Measurements from ENCODE around the gene CCL1.

Gene CCL1

DNA sequence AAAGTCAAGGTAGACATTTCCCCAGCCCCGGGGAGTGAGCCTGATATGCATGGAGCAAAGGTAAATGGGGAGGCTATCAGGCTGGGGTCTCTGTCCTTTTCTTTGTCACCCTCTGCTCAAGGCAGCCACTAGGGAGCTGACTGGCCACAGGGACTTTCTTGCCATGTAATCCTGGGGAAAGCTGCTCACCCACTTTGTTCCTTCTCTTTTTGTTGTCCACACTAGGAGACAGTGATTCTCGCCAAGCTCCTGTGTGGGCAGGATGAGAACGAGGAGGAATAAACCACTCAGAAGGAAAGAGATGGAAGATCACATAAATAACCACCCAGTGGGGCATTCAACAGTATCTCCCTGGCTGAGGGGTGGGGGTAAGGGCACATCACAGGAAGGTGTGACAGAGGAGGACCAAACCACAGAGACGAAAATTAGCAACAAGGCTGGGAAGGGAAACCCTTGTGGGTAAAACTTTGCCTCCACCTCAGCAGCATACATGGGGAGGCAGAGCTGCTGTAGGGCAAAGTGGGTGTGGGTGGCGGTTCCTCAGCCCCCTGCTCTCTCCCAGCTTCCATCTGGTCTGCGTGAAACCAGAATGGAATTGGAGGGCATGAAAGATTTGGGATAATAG is 26.2 kb upstream of the CCL1 start:
- no peak for DNase-seq
- Mint-ChIP-seq H3K4me1 (ENCODE audit: low read depth) (peaks cover 19% of the 10 kb centered on the region), H3K27me3 (peaks cover 35% of the 10 kb centered on the region), H3K4me3 (no peak overlapping the region), H3K27ac (no peak overlapping the region), H3K9me3 (no peaks in the 10 kb centered on the region), H3K36me3 (ENCODE audit: low read depth) (no peaks in the 10 kb centered on the region)

DNA sequence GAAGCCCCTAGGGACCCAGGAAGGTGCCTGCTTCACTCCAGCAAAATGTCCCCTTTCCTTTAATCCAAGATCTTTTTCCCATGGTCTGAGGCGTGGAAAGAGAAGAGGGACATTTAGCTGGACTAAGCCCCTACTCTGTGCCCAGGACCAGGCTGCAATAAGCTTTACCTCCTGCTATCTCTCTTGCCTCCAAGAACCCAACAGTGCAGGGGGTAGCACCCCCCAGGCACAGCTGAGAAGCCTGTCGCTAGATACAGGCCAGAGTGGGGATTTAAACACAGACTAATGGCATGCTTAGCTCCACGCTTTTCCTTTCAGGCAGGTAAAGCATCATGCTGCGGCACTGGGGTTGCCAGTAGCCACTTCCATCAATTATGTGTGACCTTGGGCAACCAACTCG is 24.5 kb upstream of the CCL1 start:
- DNase-seq = no peak
- H3K27me3 Mint-ChIP-seq = peaks cover 42% of the 10 kb centered on the region
- H3K9me3 Mint-ChIP-seq = no peaks in the 10 kb centered on the region
- H3K27ac Mint-ChIP-seq = no peak overlapping the region
- H3K4me3 Mint-ChIP-seq = no peak overlapping the region
- peaks cover 29% of the 10 kb centered on the region for H3K4me1 Mint-ChIP-seq (ENCODE audit: low read depth)
- no peaks in the 10 kb centered on the region for H3K36me3 Mint-ChIP-seq (ENCODE audit: low read depth)

DNA sequence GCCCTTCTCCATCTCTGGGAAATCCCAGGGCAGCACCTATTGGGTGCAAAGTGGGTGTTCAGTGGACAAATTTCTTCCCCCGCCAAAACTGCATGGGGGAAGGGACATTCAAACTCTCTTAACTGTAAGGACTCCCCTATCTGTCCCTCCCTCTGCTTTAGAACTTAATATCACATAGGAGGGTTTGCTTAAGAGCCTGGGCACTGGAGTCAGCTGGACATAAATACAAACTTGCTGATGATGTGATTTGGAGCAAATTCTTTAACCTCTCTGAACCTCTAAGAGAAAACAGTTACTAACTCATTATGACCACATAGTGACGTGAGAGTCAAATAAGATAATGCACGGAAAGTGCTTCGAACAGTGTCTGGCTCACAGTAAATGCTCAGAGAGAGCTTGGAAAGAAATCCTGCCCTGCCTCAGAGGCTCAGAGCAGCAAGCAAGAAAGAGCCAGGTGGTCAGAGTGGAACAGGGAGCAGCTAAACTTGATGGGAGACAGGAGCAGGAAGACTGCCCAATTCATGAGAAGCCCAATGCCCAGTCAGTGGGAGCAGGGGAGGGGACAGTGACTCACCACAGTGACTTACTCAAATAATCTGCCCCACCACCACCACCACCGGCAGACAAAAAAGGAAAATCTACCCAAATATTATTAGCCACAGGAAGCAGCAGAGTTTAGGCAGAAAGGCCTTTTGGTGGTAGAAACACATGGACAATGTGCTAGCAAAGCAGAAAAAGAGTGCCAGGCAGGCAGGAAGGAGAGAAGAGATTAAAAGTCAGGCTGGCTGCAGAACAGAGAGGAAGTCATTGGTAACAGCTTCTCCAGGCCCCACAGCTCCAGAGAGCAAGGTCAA is 23.9 kb upstream of the CCL1 start:
- no peak overlapping the region for H3K27ac Mint-ChIP-seq
- no peak overlapping the region for H3K4me3 Mint-ChIP-seq
- H3K4me1 Mint-ChIP-seq (ENCODE audit: low read depth) = peaks cover 34% of the 10 kb centered on the region
- DNase-seq = no peak
- no peaks in the 10 kb centered on the region for H3K36me3 Mint-ChIP-seq (ENCODE audit: low read depth)
- H3K27me3 Mint-ChIP-seq = peaks cover 42% of the 10 kb centered on the region
- no peaks in the 10 kb centered on the region for H3K9me3 Mint-ChIP-seq

DNA sequence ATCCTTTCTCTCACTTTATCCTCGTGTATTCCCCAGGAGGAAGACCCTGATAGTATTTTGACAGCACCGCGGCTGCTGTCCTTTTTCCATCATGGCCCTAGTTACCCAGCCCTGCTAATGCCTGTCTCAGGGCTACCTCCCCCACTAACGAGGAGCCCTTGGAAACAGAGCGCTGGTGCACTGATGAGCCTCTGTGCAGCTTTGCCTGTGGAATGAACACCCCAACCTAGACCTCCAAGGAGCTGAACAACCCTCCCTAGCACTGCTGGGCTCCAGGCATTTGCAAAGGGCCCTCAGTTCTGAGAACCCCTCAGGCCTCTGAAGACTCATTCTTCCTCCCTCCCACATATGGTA is 23.3 kb upstream of the CCL1 start:
- Mint-ChIP-seq H3K27me3 (peaks cover 42% of the 10 kb centered on the region), H3K4me3 (no peak overlapping the region)

DNA sequence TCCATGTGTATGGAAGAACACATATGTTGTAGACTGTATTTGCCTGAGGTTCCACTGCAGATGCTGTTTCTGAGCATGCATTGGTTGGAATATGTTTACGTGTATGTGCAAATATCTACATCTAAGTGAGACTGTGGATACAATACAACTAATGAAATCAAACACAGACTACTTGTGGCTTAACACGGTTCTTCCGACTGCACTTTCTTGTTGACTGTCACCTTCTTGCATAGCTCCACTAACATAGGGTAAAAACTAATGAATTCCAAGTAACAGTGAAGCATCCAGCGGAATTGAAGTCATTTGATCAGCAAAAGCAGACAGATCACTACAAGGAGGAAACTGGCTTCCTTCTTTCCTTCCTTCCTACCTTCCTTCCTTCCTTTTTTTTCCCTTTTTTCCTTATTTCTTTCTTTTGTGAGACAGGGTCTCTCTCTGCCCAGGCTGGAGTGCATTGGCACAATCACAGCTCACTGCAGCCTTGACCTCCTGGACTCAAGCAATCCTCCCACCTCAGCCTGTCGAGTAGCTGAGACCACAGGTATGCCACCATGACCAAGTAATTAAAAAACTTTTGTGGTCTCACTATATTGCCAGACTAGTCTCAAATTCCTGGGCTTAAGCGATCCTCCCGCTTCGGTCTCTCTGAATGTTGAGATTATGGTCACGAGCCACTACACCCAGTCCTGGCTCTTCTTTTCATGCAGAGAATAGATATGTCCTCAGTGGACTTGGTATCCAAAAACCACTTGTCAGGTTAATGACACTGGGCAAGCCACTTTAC is 22.0 kb upstream of the CCL1 start:
- no peaks in the 10 kb centered on the region for H3K9me3 Mint-ChIP-seq
- peaks cover 47% of the 10 kb centered on the region for H3K4me1 Mint-ChIP-seq (ENCODE audit: low read depth)
- H3K27me3 Mint-ChIP-seq = peaks cover 49% of the 10 kb centered on the region
- DNase-seq = no peak
- no peak overlapping the region for H3K4me3 Mint-ChIP-seq
- H3K27ac Mint-ChIP-seq = no peak overlapping the region
- no peaks in the 10 kb centered on the region for H3K36me3 Mint-ChIP-seq (ENCODE audit: low read depth)

More for the DNA sequence above, 23.3 kb upstream of the CCL1 start:
- DNase-seq = no peak
- Mint-ChIP-seq H3K36me3 (ENCODE audit: low read depth) (no peaks in the 10 kb centered on the region), H3K9me3 (no peaks in the 10 kb centered on the region), H3K27ac (no peak overlapping the region), H3K4me1 (ENCODE audit: low read depth) (peaks cover 36% of the 10 kb centered on the region)

DNA sequence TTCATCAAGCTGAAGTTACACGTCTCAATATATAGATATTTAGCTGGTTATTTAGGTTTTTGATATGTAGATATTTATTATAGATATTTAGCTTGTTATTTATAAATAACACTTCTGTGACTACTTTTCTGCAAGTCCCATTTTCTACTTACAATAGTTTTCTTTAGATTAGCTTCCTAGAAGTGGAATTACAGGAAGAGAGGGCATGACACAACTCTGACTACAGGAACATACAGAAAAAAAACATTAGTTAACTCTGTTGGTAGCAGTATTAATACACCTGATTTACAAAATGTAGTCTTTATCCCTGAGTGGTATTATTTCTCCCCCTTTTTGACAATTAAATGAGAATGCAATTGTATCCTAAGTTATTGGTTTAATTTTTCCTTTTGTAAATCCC is 21.2 kb upstream of the CCL1 start:
- Mint-ChIP-seq H3K9me3 (no peaks in the 10 kb centered on the region), H3K4me1 (ENCODE audit: low read depth) (peaks cover 50% of the 10 kb centered on the region), H3K36me3 (ENCODE audit: low read depth) (no peaks in the 10 kb centered on the region), H3K4me3 (no peak overlapping the region), H3K27me3 (peaks cover 50% of the 10 kb centered on the region), H3K27ac (no peak overlapping the region)
- no peak for DNase-seq

DNA sequence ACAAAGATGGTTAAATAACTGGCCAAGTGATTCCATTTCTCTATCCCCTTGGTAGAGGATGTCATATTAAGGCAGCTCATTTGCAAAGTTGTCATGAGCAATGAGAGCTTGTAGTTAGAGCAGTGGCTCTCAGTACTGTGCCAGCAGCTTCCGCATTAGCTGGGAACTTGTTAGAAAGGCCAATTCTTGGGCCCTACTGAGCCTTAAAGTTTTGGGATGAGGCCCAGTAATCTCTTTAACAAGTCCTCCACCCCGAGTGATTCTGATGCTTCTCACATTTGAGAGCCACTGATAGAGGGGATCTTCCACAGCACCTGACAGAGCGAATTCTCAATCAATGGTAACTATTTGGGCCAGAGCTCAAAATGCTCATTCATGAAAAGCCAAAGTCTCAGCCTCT is 20.2 kb upstream of the CCL1 start:
- no peak overlapping the region for H3K27ac Mint-ChIP-seq
- H3K4me1 Mint-ChIP-seq (ENCODE audit: low read depth) = peaks cover 58% of the 10 kb centered on the region
- peaks cover 48% of the 10 kb centered on the region for H3K27me3 Mint-ChIP-seq
- H3K4me3 Mint-ChIP-seq = no peak overlapping the region
- DNase-seq = no peak
- no peaks in the 10 kb centered on the region for H3K36me3 Mint-ChIP-seq (ENCODE audit: low read depth)
- no peaks in the 10 kb centered on the region for H3K9me3 Mint-ChIP-seq

DNA sequence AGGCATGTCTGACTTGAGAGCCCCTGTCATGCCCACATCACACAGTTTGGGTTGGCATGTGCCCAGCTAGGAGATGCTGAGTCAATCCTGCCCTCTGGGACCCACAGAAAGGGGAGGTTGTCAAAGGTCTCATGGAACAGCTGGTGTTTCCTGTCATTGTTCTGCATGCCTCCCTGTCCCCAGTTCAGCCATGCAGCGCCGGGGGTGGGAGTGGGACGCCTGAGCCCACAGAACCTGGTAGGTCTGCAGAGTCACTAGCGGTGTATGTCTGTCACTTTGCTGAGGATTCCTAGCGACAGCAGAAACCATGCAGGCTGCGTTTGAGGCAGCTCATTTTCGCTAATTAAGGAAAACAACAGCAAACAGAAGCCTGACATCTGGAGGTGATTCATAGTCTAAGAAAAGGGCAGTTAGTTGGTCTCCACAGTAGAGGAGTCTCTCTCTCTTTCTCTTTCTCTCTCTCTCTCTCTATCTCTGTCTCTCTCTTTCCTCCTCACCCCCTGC is 19.6 kb upstream of the CCL1 start:
- Mint-ChIP-seq H3K27me3 (peaks cover 49% of the 10 kb centered on the region), H3K27ac (peak overlapping the region; percentile 47), H3K4me1 (ENCODE audit: low read depth) (peaks cover 60% of the 10 kb centered on the region), H3K9me3 (no peaks in the 10 kb centered on the region), H3K4me3 (peak overlapping the region; percentile 32), H3K36me3 (ENCODE audit: low read depth) (no peaks in the 10 kb centered on the region)
- DNase-seq = peak; percentile 60

DNA sequence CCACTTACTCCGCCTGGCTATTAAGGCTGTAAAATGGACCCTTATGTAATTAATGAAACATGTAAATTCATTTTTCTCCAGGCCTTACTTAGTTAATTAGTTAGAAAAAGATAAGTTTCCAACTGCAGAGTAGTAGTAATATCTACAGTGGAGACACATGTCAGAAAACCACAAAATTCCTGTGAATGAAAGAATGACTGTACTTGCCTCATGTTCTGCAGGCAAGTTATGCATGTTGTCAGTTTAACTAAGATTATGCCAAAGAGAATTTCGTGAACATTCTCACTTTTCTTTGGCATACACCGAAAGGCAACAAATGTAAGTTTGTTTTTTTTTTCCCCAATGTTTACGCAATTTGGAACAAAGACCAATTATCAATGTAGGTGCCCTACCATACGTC is 16.8 kb upstream of the CCL1 start:
- Mint-ChIP-seq H3K4me3 (no peak overlapping the region), H3K27me3 (peaks cover 41% of the 10 kb centered on the region), H3K9me3 (no peaks in the 10 kb centered on the region), H3K36me3 (ENCODE audit: low read depth) (no peaks in the 10 kb centered on the region), H3K27ac (peak overlapping the region; percentile 78), H3K4me1 (ENCODE audit: low read depth) (peaks cover 59% of the 10 kb centered on the region)
- no peak for DNase-seq

DNA sequence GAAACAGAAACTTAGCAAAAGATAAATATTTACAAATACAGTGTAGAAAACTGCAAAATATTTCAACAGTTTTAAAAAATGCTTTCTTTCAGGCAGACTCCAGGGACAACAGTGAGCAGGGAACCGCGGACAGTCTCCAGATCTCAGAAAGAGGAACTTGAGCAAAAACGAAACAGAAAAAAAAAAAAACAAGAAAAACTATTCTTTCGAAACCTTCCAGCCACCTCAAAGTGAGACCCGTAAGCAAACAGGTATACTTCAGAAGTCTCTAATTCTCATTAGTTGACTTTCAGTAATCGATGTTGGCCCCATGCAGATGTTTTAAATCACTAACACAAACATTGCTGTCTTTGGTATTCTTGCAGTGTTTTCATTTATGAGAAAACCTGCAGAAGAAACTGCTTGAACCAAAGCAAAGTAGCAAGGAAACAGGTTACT is 15.7 kb upstream of the CCL1 start:
- H3K4me1 Mint-ChIP-seq (ENCODE audit: low read depth) = peaks cover 59% of the 10 kb centered on the region
- DNase-seq = no peak
- peaks cover 39% of the 10 kb centered on the region for H3K27me3 Mint-ChIP-seq

DNA sequence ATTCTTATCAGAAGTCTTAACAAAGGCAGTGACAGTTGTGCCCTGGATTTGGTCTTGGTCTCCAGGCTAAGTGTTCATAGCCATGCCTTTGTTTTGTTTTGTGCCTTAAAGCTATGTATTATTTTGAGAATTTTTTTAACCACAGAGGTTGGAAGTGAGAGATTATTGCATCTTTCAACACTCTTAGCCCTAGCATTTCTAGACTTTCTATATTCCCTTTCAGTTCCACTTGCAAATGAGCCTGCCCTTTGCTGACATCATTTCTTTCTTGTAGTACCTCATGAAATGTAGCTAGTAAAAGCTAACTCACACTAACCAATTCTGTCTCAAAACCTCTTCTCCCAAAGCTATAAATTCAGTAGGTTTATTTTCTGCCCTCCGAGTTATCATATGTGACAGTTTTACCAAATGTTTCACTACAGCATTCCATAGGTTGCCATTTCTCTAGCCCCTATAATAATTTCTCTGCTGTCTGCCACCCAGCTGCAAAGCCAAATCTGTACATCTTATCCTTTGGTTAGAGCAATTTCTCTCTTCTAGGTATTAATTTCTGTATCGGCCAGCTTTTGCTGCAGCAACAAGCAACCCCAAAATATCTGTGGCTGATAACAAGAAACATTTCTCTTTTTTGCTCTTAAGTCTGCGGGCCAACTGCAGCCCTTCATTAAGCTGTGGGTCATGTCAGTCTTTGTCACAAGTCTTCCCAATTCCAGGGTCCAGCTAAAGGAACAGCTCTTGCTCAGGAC is 14.2 kb upstream of the CCL1 start:
- Mint-ChIP-seq H3K4me3 (no peak overlapping the region), H3K4me1 (ENCODE audit: low read depth) (peaks cover 46% of the 10 kb centered on the region), H3K9me3 (no peaks in the 10 kb centered on the region), H3K36me3 (ENCODE audit: low read depth) (no peaks in the 10 kb centered on the region), H3K27me3 (peaks cover 32% of the 10 kb centered on the region), H3K27ac (no peak overlapping the region)
- DNase-seq = no peak

More for the DNA sequence above, 15.7 kb upstream of the CCL1 start:
- Mint-ChIP-seq H3K9me3 (no peaks in the 10 kb centered on the region), H3K27ac (peak overlapping the region; percentile 78), H3K36me3 (ENCODE audit: low read depth) (no peaks in the 10 kb centered on the region), H3K4me3 (no peak overlapping the region)

DNA sequence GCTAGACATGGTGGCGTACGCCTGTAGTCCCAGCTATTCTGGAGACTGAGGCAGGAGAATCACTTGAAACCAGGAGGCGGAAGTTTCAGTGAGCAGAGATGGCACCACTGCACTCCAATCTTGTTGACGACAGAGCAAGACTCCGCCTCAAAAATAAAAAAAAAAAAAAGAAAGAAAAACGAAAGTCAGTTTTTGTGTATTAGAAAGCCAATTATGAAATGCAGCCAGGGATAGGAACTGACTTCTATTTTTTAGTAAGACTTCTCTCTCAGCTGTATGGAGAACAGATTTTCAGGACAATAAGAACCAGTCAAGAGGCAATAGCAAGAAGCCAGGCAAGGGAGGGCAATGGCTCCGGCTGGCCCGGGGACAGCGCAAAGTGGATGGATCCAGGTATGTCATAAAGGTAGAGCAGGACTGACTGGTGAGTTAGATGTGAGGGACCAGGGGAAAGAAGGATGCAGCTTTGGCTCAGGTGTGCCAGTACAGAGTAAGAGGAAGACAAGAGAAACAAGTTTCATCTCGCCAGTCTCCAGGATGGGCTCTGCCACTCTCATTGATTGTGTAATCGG is 12.5 kb upstream of the CCL1 start:
- Mint-ChIP-seq H3K27me3 (peaks cover 24% of the 10 kb centered on the region), H3K27ac (no peak overlapping the region), H3K9me3 (no peaks in the 10 kb centered on the region), H3K36me3 (ENCODE audit: low read depth) (no peaks in the 10 kb centered on the region), H3K4me1 (ENCODE audit: low read depth) (peaks cover 47% of the 10 kb centered on the region), H3K4me3 (no peak overlapping the region)
- no peak for DNase-seq

DNA sequence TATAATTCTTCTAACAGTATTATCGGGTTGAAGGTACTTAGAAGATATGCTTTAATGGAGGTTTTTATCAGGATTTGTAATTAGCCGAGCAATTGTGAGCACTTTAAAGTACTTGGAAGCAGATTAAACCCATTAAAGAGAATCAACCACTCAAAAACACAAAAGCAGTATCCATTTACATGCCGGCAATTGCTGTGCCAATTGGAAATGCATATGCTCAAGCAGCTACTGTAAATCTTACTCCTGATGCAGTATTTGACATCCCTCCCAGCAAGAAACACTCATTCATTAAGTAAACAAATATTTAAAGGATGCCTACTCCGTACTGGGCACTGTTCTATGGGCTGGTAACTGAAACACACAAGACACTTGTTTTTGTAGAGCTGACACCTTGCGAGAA is 11.4 kb upstream of the CCL1 start:
- Mint-ChIP-seq H3K27me3 (peaks cover 20% of the 10 kb centered on the region), H3K4me3 (no peak overlapping the region), H3K4me1 (ENCODE audit: low read depth) (peaks cover 38% of the 10 kb centered on the region), H3K36me3 (ENCODE audit: low read depth) (no peaks in the 10 kb centered on the region), H3K9me3 (no peaks in the 10 kb centered on the region), H3K27ac (no peak overlapping the region)
- no peak for DNase-seq

All from activated T-cell treated with anti-CD3 and anti-CD28 coated beads, Interleukin-2, amount 50 U/mL, for 24 hours (primary cell).